Esophagus squamous epithelium (tissue), 5 donors: ENCODE results near the gene LPO. TPM values are rescaled to one million over a fixed set of nuclear protein-coding genes. Genes with fewer than 3 reads are reported as not detected.

Experiments used
- DNase-seq: peaks from one replicate; lab custom pipeline; 2025; lab: John Stamatoyannopoulos, UW
- H3K27ac ChIP-seq, 4 donors: fragments of 200-600 bp; sonication (generic); one replicate each; pipeline ENCODE4 v1.5.1; 2016 to 2019; ENCODE audit warnings: mild to moderate bottlenecking in 1 of 4
- H3K27me3 ChIP-seq, 4 donors: fragments of 200-600 bp; sonication (generic); 1 replicate in 3 of 4; 2 replicates in 1 of 4; pipeline versions ENCODE4 v1.5.1 to v1.6.0; 2017 to 2021; ENCODE audit warnings: antibody characterized with exemption in 1 of 4
- H3K36me3 ChIP-seq, 3 donors: fragments of 200-600 bp; sonication (generic); one replicate each; pipeline ENCODE4 v1.5.1; 2016 to 2019
- H3K4me1 ChIP-seq, 3 donors: fragments of 200-600 bp; sonication (generic); one replicate each; pipeline ENCODE4 v1.5.1; 2017 to 2019
- H3K4me3 ChIP-seq, 4 donors: fragments of 200-600 bp; sonication (generic); 1 replicate in 3 of 4; 2 replicates in 1 of 4; pipeline ENCODE4 v1.5.1; 2016 to 2019; ENCODE audit warnings: mild to moderate bottlenecking in 2 of 4, moderate library complexity in 1 of 4
- H3K9me3 ChIP-seq, 3 donors: fragments of 200-600 bp; sonication (generic); one replicate each; pipeline ENCODE4 v1.5.1; 2016 to 2019
- CTCF ChIP-seq, 6 experiments: fragments of 450-650 bp in 4 of 6; fragments of 200-600 bp in 2 of 6; sonication (generic) in 2 of 6; IDR thresholded peaks; one replicate each; pipeline ENCODE4 v1.5.1; 2016 to 2019; ENCODE audit warnings: antibody characterized with exemption in 6 of 6, mild to moderate bottlenecking in 4 of 6, moderate library complexity in 4 of 6
- POLR2A ChIP-seq, 4 donors: fragments of 450-650 bp; IDR thresholded peaks; one replicate each; pipeline ENCODE4 v1.6.1; 2017; ENCODE audit warnings: antibody characterized with exemption in 4 of 4, mild to moderate bottlenecking in 4 of 4, moderate library complexity in 3 of 4
- WGBS, 2 donors: methylation state at CpG; one replicate each; pipeline ENCODE4 v1.1.5; 2018; 5-methylcytosine and 5-hydroxymethylcytosine counted together
- intact Hi-C: fragments of 100-400 bp; cut with DNase I; formaldehyde crosslinking; loops from one replicate; pipeline ENCODE4 v1.15.0; 2022
- total RNA-seq, 4 donors: library from RNA; depleted of rRNA; stranded (reverse); fragments of >200 nt; gene quantifications; one replicate each; pipeline ENCODE4 v1.1.0, GENCODE V29; 2016
- donor health status: DM: yes; HTN: yes; CAD: no.

Gene LPO
- total RNA-seq, 4 donors from 2014 or later: 0.27 to 2.5 TPM; not detected in 2

- TF ChIP-seq CTCF (IDR thresholded peaks at IDR 0.05) (no peak), POLR2A (IDR thresholded peaks at IDR 0.05) (no peak)
- no peak overlapping the region for H3K4me3 ChIP-seq
Observed at GRCh38 chr17:58215685-58216084, 22.7 kb upstream of the LPO start.

GRCh38 chr17:58217766-58218165 lies 20.6 kb upstream of the LPO start:
- Histone ChIP-seq H3K36me3 (peaks cover 0 to 42% (median 0%) of the 10 kb centered on the region in 3 donors), H3K4me3 (no peak overlapping the region), H3K27ac (no peak overlapping the region), H3K4me1 (peaks cover 0 to 19% (median 3%) of the 10 kb centered on the region in 3 donors), H3K27me3 (no peaks in the 10 kb centered on the region), H3K9me3 (no peaks in the 10 kb centered on the region)
- 80 to 81% methylated on average over 3 of the region's 3 CpGs for WGBS, 2 donors
- no peak for DNase-seq
- TF ChIP-seq POLR2A (IDR thresholded peaks at IDR 0.05) (no peak), CTCF (IDR thresholded peaks at IDR 0.05) (no peak)
- intact Hi-C loops: no loop called here

More at GRCh38 chr17:58215685-58216084, 22.7 kb upstream of the LPO start:
- Histone ChIP-seq H3K36me3 (peaks cover 0 to 63% (median 0%) of the 10 kb centered on the region in 3 donors), H3K27ac (no peak overlapping the region), H3K27me3 (no peaks in the 10 kb centered on the region), H3K9me3 (no peaks in the 10 kb centered on the region), H3K4me1 (peaks cover 0 to 19% (median 3%) of the 10 kb centered on the region in 3 donors)
- DNase-seq: no peak
- intact Hi-C loops: no loop called here

GRCh38 chr17:58219007-58219788 lies 19.2 kb upstream of the LPO start, which contains the start of gene MKS1:
Gene MKS1, minus strand, starts transcription at chr17:58219255. Its CDS starts 25 bp downstream, at chr17:58219230.
- intact Hi-C loops: no loop called here
- Histone ChIP-seq H3K27ac (peak within 1 kb of the TSS; percentile 75 to 87 (median 84)), H3K36me3 (peaks cover 0 to 28% (median 0%) of the 10 kb centered on the region in 3 donors), H3K4me3 (peak within 1 kb of the TSS; percentile 67 to 84 (median 76)), H3K4me1 (peaks cover 0 to 19% (median 3%) of the 10 kb centered on the region in 3 donors), H3K9me3 (no peaks in the 10 kb centered on the region), H3K27me3 (no peaks in the 10 kb centered on the region)
- DNase-seq: peak; percentile 54
- 2 to 3% methylated on average over 27 to 41 of the region's 56 CpGs for WGBS, 2 donors
- peak; percentile 59 to 85 (median 76) for TF ChIP-seq CTCF (IDR thresholded peaks at IDR 0.05)
- peak in 3 of 4 donors; percentile 35 to 60 (median 41) for TF ChIP-seq POLR2A (IDR thresholded peaks at IDR 0.05)

- Histone ChIP-seq H3K4me1 (peaks cover 0 to 19% (median 3%) of the 10 kb centered on the region in 3 donors), H3K27me3 (no peaks in the 10 kb centered on the region), H3K4me3 (peak overlapping the region; percentile 67 to 84 (median 76)), H3K27ac (peak overlapping the region; percentile 75 to 87 (median 84)), H3K9me3 (no peaks in the 10 kb centered on the region), H3K36me3 (peaks cover 0 to 22% (median 0%) of the 10 kb centered on the region in 3 donors)
- DNase-seq: no peak
- 30 to 36% methylated on average over 7 of the region's 7 CpGs for WGBS, 2 donors
- TF ChIP-seq CTCF (IDR thresholded peaks at IDR 0.05): no peak
- no peak for TF ChIP-seq POLR2A (IDR thresholded peaks at IDR 0.05)
- intact Hi-C loops: no loop called here
Observed at GRCh38 chr17:58219789-58220183, 18.6 kb upstream of the LPO start.

GRCh38 chr17:58224315-58224714 lies 14.1 kb upstream of the LPO start:
- intact Hi-C loops: no loop called here
- Histone ChIP-seq H3K36me3 (no peaks in the 10 kb centered on the region), H3K27ac (no peak overlapping the region)

More at GRCh38 chr17:58224315-58224714, 14.1 kb upstream of the LPO start:
- H3K27me3 ChIP-seq: peaks cover 0 to 26% (median 0%) of the 10 kb centered on the region in 4 donors
- TF ChIP-seq CTCF (IDR thresholded peaks at IDR 0.05) (no peak), POLR2A (IDR thresholded peaks at IDR 0.05) (no peak)
- 34 to 54% methylated on average over 1 of the region's 1 CpG for WGBS, 2 donors
- H3K9me3 ChIP-seq: no peaks in the 10 kb centered on the region
- H3K4me1 ChIP-seq: peaks cover 0 to 9% (median 3%) of the 10 kb centered on the region in 3 donors
- no peak overlapping the region for H3K4me3 ChIP-seq
- DNase-seq: no peak
